HG03064 (cell line): Measurements from ENCODE around the gene GPLD1.
"Not testable (repeated sequence)": the region's sequence is repeated elsewhere in the genome, so short reads cannot be mapped to it uniquely, and the experiment has no call there.

ENCODE experiments used
- ATAC-seq: cut with Tn5 transposase; IDR thresholded peaks from one replicate; pipeline ENCODE4 v1.9.1; 2021; ENCODE audit warnings: low read depth; ENCODE audit not compliant: unreplicated experiment

GPLD1 gene, protein sequence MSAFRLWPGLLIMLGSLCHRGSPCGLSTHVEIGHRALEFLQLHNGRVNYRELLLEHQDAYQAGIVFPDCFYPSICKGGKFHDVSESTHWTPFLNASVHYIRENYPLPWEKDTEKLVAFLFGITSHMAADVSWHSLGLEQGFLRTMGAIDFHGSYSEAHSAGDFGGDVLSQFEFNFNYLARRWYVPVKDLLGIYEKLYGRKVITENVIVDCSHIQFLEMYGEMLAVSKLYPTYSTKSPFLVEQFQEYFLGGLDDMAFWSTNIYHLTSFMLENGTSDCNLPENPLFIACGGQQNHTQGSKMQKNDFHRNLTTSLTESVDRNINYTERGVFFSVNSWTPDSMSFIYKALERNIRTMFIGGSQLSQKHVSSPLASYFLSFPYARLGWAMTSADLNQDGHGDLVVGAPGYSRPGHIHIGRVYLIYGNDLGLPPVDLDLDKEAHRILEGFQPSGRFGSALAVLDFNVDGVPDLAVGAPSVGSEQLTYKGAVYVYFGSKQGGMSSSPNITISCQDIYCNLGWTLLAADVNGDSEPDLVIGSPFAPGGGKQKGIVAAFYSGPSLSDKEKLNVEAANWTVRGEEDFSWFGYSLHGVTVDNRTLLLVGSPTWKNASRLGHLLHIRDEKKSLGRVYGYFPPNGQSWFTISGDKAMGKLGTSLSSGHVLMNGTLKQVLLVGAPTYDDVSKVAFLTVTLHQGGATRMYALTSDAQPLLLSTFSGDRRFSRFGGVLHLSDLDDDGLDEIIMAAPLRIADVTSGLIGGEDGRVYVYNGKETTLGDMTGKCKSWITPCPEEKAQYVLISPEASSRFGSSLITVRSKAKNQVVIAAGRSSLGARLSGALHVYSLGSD

DNA sequence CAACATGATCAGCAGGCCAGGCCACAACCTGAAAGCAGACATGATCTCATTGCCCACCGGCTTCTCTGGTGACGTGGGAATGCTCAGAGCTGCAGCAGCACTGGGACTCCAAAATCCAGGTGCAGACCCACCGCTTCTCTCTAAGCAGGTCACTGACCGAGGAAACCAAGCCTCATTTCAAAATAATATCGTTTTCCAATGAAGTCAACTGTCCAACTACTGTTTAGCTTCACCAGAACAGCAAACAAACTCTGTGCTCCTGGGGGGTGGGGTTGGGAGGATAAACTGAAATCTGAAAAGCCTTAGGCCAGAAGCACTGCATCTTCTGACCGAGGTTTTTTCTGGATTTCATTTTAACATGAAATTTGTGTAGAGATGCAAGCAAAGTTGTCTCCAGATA lies at the start of gene GPLD1:
GPLD1 (minus strand) TSS at position 109 of the 400 bp plus-strand sequence; CDS start at position 42, 67 bp downstream.
- no peak for ATAC-seq

DNA sequence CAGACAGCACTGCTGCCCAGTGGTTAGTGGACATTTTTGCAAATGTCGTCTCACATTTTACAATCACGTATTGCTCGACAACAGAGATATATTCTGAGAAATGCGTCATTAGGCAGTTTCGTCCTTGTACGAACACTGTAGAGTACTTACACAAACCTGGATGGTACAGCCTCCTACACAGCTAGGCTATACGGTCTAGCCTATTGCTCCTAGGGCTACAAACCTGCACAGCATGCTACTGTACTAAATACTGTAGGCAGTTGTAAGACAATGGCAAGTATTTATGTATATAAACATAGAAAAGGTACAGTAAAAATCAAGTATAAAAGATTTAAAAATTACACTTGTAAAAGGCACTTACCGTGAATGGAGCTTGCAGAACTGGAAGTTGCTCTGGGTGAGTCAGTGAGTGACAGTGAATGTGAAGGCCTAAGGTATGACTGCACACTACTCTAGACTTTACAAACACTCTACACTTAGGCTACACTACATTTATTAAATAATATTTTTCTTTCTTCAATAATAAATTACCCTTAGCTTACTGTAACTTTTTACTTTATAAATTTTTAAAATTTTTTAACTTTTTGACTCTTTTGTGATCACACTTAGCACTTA lies 48.5 kb upstream of the GPLD1 start:
- ATAC-seq, result no peak

GRCh38 chr6:24537082-24537699 lies 47.8 kb upstream of the GPLD1 start:
- no peak for ATAC-seq

DNA sequence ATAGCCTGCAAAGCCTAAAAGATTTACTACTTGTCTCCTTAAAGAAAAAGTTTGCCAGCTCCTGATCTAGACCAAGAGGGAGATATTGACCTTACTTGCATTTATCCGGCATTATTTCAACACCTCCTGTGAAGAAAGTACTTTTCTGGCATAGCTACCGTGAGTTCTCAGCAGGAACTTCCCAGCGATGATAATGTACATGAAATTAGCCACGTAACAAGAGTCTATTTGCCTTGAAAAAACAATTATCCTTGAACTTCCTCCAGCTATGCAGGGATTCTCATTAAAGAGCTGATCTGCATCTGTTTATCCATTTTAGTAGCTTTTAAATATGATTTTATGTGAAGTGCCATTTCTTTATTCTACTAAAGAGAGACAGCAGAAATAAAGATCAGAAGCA lies 47.1 kb upstream of the GPLD1 start:
- ATAC-seq, result no peak

DNA sequence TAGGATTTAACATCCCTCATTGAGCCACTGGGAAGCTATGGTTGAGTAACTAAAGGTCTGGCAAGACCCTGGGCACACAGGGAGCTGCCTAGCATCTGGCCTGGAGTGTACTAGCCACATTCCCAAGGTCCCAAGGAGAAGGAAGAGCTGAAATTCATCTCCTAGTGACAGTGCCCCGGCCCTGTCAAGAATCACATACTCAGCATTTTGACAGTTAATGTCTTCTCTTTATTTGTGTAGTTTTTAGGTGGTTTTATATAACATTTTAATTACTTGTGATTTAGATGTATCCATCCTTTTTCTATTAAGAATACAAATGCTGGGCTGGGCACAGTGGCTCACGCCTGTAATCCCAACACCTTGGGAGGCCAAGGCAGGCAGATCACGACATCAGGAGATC lies 45.8 kb upstream of the GPLD1 start:
- ATAC-seq, result no peak

DNA sequence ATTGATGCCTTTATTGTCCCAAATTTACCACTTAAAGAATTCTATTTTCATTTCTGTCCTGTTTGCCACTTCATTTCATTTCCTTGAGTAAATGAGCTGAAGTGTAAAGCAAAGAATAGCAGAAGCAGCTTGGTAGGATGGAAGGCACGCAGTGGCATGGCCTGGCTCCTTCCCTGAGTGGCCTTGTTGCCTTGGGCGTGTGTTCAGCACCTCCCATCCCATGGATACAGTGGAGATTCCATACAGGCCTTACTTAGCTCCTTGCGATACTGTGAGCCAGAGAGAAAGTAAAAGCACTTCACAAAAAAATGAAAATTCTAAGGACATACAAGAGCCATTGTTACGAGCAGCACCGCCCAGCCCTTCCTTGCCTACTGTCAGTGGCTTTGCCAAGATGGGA lies 45.0 kb upstream of the GPLD1 start:
- no peak for ATAC-seq

- ATAC-seq, result no peak
Observed at GRCh38 chr6:24529985-24530384, 40.6 kb upstream of the GPLD1 start.

GRCh38 chr6:24524805-24525204 lies 35.4 kb upstream of the GPLD1 start:
- no peak for ATAC-seq

- no peak for ATAC-seq
Observed at GRCh38 chr6:24524329-24524728, 35.0 kb upstream of the GPLD1 start.

GRCh38 chr6:24522228-24523176 lies 33.1 kb upstream of the GPLD1 start:
- peak; percentile 47 for ATAC-seq

DNA sequence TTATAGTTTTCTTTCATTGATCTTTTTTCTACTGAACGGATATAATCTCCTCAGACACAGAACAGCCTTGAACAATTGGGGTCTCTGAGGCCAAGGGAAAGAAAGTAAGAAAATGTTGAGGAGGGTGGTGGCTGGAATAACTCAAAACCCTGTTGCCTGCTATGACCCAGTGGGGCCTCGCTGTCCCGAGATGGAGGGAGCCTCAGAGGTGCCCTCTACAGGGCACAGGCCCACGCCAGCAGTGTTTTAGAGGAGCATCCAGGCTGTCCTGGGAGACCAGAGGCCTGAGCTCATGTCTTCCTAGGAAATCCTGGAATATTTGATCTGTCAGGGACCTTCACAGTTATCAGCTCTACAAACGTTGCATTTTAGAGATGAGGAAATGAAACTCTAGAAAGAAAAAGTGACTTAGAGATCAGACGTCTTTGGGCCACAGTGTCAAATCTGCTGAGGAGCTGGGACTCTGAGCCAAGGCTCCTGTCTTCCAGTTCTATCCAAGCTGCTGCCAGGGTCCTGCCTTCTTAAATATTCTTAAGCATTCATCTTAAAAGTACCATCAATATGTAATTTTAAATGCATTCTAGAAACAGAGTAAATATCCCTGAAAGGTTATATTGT lies 31.7 kb upstream of the GPLD1 start:
- peak; percentile 30 for ATAC-seq

DNA sequence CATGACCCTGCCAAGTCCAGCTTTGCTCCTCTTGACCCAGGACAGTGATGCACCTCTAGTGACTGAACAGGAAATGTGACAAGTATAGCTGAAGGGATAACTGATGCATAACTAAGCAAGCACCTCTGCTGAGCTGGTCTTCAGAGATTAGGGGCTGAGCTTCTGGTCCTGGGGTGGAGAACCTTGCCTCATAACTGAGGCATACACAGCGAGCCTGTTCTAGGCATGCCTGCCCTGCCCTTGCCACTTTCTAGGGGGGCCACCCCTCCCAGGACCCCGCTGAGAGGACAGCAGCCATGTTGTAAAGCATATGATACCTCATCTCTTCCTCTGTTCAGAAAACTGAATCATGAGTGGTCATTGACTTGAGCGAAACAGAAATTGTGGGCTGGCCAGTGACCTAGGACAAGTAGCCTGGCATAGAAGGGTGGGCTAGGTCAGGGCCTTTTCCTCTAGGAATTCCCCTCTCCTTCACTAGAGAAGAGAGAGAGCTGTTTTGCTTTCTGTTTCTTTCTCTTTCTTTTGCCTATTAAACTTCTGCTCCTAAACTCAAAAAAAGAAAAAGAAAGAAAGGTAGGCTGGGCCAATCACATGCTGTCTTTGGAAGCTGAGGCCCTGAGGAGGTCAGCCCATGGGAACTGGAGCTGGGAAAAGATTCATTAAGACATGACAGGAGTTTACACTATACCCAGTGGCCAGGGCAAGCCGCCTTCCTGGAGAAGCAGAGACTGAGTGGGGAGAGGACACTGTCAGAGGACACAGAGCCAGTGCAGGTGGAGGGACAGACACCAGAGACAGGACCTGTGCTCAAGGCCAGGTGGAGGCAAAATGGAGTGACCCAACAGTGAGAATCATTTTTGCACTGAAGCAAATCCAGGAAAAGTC lies 28.5 kb upstream of the GPLD1 start:
- peak; percentile 68 for ATAC-seq

GRCh38 chr6:24513602-24514001 lies 24.2 kb upstream of the GPLD1 start:
- ATAC-seq, result no peak

GRCh38 chr6:24511976-24512375 lies 22.6 kb upstream of the GPLD1 start:
- not testable (repeated sequence) for ATAC-seq

- no peak for ATAC-seq
Observed at GRCh38 chr6:24506814-24507520, 17.6 kb upstream of the GPLD1 start.

GRCh38 chr6:24504649-24505586 lies 15.5 kb upstream of the GPLD1 start:
- ATAC-seq, result no peak

DNA sequence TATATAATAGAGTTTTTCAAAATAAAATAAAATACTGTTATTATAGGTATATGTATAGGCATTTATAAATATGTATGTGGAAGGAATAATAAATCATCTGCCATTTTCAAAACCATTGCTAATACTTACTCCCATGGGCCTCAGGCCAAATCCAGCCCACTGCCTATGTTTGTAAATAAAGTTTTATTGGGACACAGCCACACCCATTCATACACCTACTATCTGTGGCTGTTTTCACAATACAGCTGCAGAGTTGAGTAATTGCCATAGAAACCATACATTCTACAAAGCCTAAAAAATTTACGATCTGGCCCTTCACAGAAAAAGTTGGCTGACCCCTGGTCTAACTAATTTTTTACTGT lies 14.9 kb upstream of the GPLD1 start:
- ATAC-seq, result no peak
